Stimulated activated naive CD8-positive, alpha-beta T cell treated with anti-CD3 and anti-CD28 coated beads, Interleukin-15, Interleukin-2, amounts not matched to agents 100 ng/mL and 50 ng/mL, for 24 hours (primary cell): ENCODE results near the gene SRD5A1.

Experiments
- H3K27ac Mint-ChIP-seq: one replicate; pipeline ENCODE4 v1.8.0; 2021; ENCODE audit warnings: mild to moderate bottlenecking, mixed read lengths
- H3K27me3 Mint-ChIP-seq: one replicate; pipeline ENCODE4 v1.8.0; 2021; ENCODE audit warnings: mixed read lengths
- H3K36me3 Mint-ChIP-seq: one replicate; pipeline ENCODE4 v1.8.0; 2021; ENCODE audit warnings: low read depth, mixed read lengths
- H3K4me1 Mint-ChIP-seq: one replicate; pipeline ENCODE4 v1.8.0; 2021; ENCODE audit warnings: low read depth, mixed read lengths
- H3K4me3 Mint-ChIP-seq: one replicate; pipeline ENCODE4 v1.8.0; 2021; ENCODE audit warnings: mild to moderate bottlenecking, mixed read lengths
- H3K9me3 Mint-ChIP-seq: one replicate; pipeline ENCODE4 v1.8.0; 2021; ENCODE audit warnings: mixed read lengths

The SRD5A1 gene

GRCh38 chr5:6714226-6715041 lies 81.2 kb downstream of the SRD5A1 start:
- H3K36me3 Mint-ChIP-seq: peaks cover 27% of the 10 kb centered on the region
- peaks cover 7% of the 10 kb centered on the region for H3K27me3 Mint-ChIP-seq
- peaks cover 60% of the 10 kb centered on the region for H3K4me1 Mint-ChIP-seq
- H3K4me3 Mint-ChIP-seq: peak overlapping the region; percentile 90
- no peaks in the 10 kb centered on the region for H3K9me3 Mint-ChIP-seq
- H3K27ac Mint-ChIP-seq: peak overlapping the region; percentile 82

GRCh38 chr5:6715271-6715670 lies 82.0 kb downstream of the SRD5A1 start:
- Mint-ChIP-seq H3K4me1 (peaks cover 68% of the 10 kb centered on the region), H3K27ac (peak overlapping the region; percentile 8), H3K9me3 (no peaks in the 10 kb centered on the region), H3K27me3 (peaks cover 5% of the 10 kb centered on the region), H3K4me3 (peak overlapping the region; percentile 90), H3K36me3 (peaks cover 35% of the 10 kb centered on the region)

GRCh38 chr5:6715758-6716628 lies 82.8 kb downstream of the SRD5A1 start:
- H3K36me3 Mint-ChIP-seq: peaks cover 39% of the 10 kb centered on the region
- no peaks in the 10 kb centered on the region for H3K27me3 Mint-ChIP-seq
- no peaks in the 10 kb centered on the region for H3K9me3 Mint-ChIP-seq

GRCh38 chr5:6716629-6717149 lies 83.4 kb downstream of the SRD5A1 start:
- Mint-ChIP-seq H3K27ac (peak overlapping the region; percentile 46), H3K36me3 (peaks cover 40% of the 10 kb centered on the region), H3K4me1 (peaks cover 71% of the 10 kb centered on the region), H3K27me3 (no peaks in the 10 kb centered on the region), H3K4me3 (peak overlapping the region; percentile 90), H3K9me3 (no peaks in the 10 kb centered on the region)

More at GRCh38 chr5:6715758-6716628, 82.8 kb downstream of the SRD5A1 start:
- Mint-ChIP-seq H3K27ac (peak overlapping the region; percentile 46), H3K4me3 (peak overlapping the region; percentile 90), H3K4me1 (peaks cover 71% of the 10 kb centered on the region)

GRCh38 chr5:6717247-6717646 lies 84.0 kb downstream of the SRD5A1 start:
- Mint-ChIP-seq H3K36me3 (peaks cover 40% of the 10 kb centered on the region), H3K27me3 (no peaks in the 10 kb centered on the region), H3K4me1 (peaks cover 71% of the 10 kb centered on the region), H3K9me3 (no peaks in the 10 kb centered on the region), H3K27ac (no peak overlapping the region), H3K4me3 (peak overlapping the region; percentile 32)

GRCh38 chr5:6717687-6718086 lies 84.4 kb downstream of the SRD5A1 start:
- Mint-ChIP-seq H3K4me3 (peak overlapping the region; percentile 32), H3K4me1 (peaks cover 75% of the 10 kb centered on the region), H3K9me3 (no peaks in the 10 kb centered on the region), H3K27ac (no peak overlapping the region), H3K27me3 (no peaks in the 10 kb centered on the region), H3K36me3 (peaks cover 44% of the 10 kb centered on the region)

- Mint-ChIP-seq H3K9me3 (no peaks in the 10 kb centered on the region), H3K36me3 (peaks cover 46% of the 10 kb centered on the region), H3K27ac (no peak overlapping the region), H3K27me3 (no peaks in the 10 kb centered on the region), H3K4me3 (peak overlapping the region; percentile 12), H3K4me1 (peaks cover 81% of the 10 kb centered on the region)
Measured at GRCh38 chr5:6718161-6718681, 85.0 kb downstream of the SRD5A1 start.

- Mint-ChIP-seq H3K27ac (peak overlapping the region; percentile 37), H3K4me1 (peaks cover 86% of the 10 kb centered on the region), H3K27me3 (no peaks in the 10 kb centered on the region), H3K4me3 (no peak overlapping the region), H3K36me3 (peaks cover 51% of the 10 kb centered on the region), H3K9me3 (no peaks in the 10 kb centered on the region)
Measured at GRCh38 chr5:6718718-6719117, 85.5 kb downstream of the SRD5A1 start.

- Mint-ChIP-seq H3K4me3 (no peak overlapping the region), H3K9me3 (no peaks in the 10 kb centered on the region), H3K27me3 (no peaks in the 10 kb centered on the region), H3K4me1 (peaks cover 93% of the 10 kb centered on the region), H3K27ac (no peak overlapping the region), H3K36me3 (peaks cover 58% of the 10 kb centered on the region)
Measured at GRCh38 chr5:6719417-6719816, 86.2 kb downstream of the SRD5A1 start.

- H3K4me3 Mint-ChIP-seq: no peak overlapping the region
- H3K27ac Mint-ChIP-seq: no peak overlapping the region
- H3K27me3 Mint-ChIP-seq: no peaks in the 10 kb centered on the region
- peaks cover 97% of the 10 kb centered on the region for H3K4me1 Mint-ChIP-seq
- H3K36me3 Mint-ChIP-seq: peaks cover 59% of the 10 kb centered on the region
- H3K9me3 Mint-ChIP-seq: no peaks in the 10 kb centered on the region
Measured at GRCh38 chr5:6719896-6720560, 86.8 kb downstream of the SRD5A1 start.

- Mint-ChIP-seq H3K4me1 (peaks cover 97% of the 10 kb centered on the region), H3K27me3 (no peaks in the 10 kb centered on the region), H3K27ac (no peak overlapping the region), H3K4me3 (no peak overlapping the region), H3K36me3 (peaks cover 63% of the 10 kb centered on the region), H3K9me3 (no peaks in the 10 kb centered on the region)
Measured at GRCh38 chr5:6720561-6720921, 87.3 kb downstream of the SRD5A1 start.

GRCh38 chr5:6721442-6721841 lies 88.2 kb downstream of the SRD5A1 start:
- Mint-ChIP-seq H3K4me3 (peak overlapping the region; percentile 46), H3K27ac (peak overlapping the region; percentile 69), H3K4me1 (peaks cover 97% of the 10 kb centered on the region), H3K9me3 (no peaks in the 10 kb centered on the region), H3K36me3 (peaks cover 64% of the 10 kb centered on the region), H3K27me3 (no peaks in the 10 kb centered on the region)

GRCh38 chr5:6722015-6722414 lies 88.8 kb downstream of the SRD5A1 start:
- peaks cover 97% of the 10 kb centered on the region for H3K4me1 Mint-ChIP-seq
- H3K36me3 Mint-ChIP-seq: peaks cover 63% of the 10 kb centered on the region
- H3K4me3 Mint-ChIP-seq: peak overlapping the region; percentile 46
- H3K27me3 Mint-ChIP-seq: no peaks in the 10 kb centered on the region
- H3K27ac Mint-ChIP-seq: peak overlapping the region; percentile 69
- H3K9me3 Mint-ChIP-seq: no peaks in the 10 kb centered on the region

GRCh38 chr5:6723122-6723815 lies 90.0 kb downstream of the SRD5A1 start:
- Mint-ChIP-seq H3K9me3 (no peaks in the 10 kb centered on the region), H3K27me3 (no peaks in the 10 kb centered on the region), H3K36me3 (peaks cover 69% of the 10 kb centered on the region), H3K27ac (peak overlapping the region; percentile 42), H3K4me1 (peaks cover 97% of the 10 kb centered on the region), H3K4me3 (peak overlapping the region; percentile 19)
